ENCODE measurements around the gene GREM1.

GRCh38 chr15:32723171-32723948 is 5.6 kb downstream of the GREM1 start:
- TF ChIP-seq FOXJ3 (CRISPR knock-in tag; IDR thresholded peaks at IDR 0.05) (no peak), CTCF (IDR thresholded peaks at IDR 0.05) (no peak), GABPA (IDR thresholded peaks at IDR 0.05; ENCODE audit: low read depth) (no peak)

All from SK-N-SH (cell line).